Dermis blood vessel endothelial cell (primary cell): ENCODE data around the gene ERC1. TPM values are rescaled to one million over a fixed set of nuclear protein-coding genes. Genes with fewer than 3 reads are reported as not detected.
"Not testable (repeated sequence)": the region's sequence is repeated elsewhere in the genome, so short reads cannot be mapped to it uniquely, and the experiment has no call there.

Source experiments
- DNase-seq: peaks from one replicate; pipeline ENCODE4 v3.0.0; 2010
- total RNA-seq: library from RNA; depleted of rRNA; stranded (reverse); fragments of >200 nt; gene quantifications from 2 replicates; pipeline ENCODE4 v1.2.3, GENCODE V29; 2014

The ERC1 gene
- total RNA-seq, 1 donor from 2014 or later, result 47.1 TPM

- no peak for DNase-seq
Measured at GRCh38 chr12:1034243-1034642, 43.2 kb downstream of the ERC1 start.

- no peak for DNase-seq
Measured at GRCh38 chr12:1034751-1035457, 43.9 kb downstream of the ERC1 start.

- no peak for DNase-seq
Measured at GRCh38 chr12:1041478-1041877, 50.5 kb downstream of the ERC1 start.

GRCh38 chr12:1044199-1044598 lies 53.2 kb downstream of the ERC1 start:
- DNase-seq, result no peak

- peak; percentile 58 for DNase-seq
Measured at GRCh38 chr12:1044696-1045095, 53.7 kb downstream of the ERC1 start.

GRCh38 chr12:1046727-1047126 lies 55.7 kb downstream of the ERC1 start:
- peak; percentile 86 for DNase-seq

GRCh38 chr12:1047898-1048660 lies 57.1 kb downstream of the ERC1 start:
- peak; percentile 73 for DNase-seq

GRCh38 chr12:1050059-1050707 lies 59.2 kb downstream of the ERC1 start:
- DNase-seq, result no peak

GRCh38 chr12:1051672-1052071 lies 60.6 kb downstream of the ERC1 start:
- DNase-seq, result not testable (repeated sequence)

GRCh38 chr12:1053690-1054089 lies 62.7 kb downstream of the ERC1 start:
- DNase-seq, result no peak

GRCh38 chr12:1054117-1054870 lies 63.3 kb downstream of the ERC1 start:
- no peak for DNase-seq

- no peak for DNase-seq
Measured at GRCh38 chr12:1056390-1056789, 65.4 kb downstream of the ERC1 start.

- DNase-seq, result no peak
Measured at GRCh38 chr12:1058423-1058822, 67.4 kb downstream of the ERC1 start.

- DNase-seq, result no peak
Measured at GRCh38 chr12:1059162-1059561, 68.1 kb downstream of the ERC1 start.

GRCh38 chr12:1063852-1064251 lies 72.8 kb downstream of the ERC1 start:
- no peak for DNase-seq

GRCh38 chr12:1064317-1064716 lies 73.3 kb downstream of the ERC1 start:
- no peak for DNase-seq

GRCh38 chr12:1065629-1066028 lies 74.6 kb downstream of the ERC1 start:
- DNase-seq, result no peak

- DNase-seq, result no peak
Measured at GRCh38 chr12:1069846-1070245, 78.8 kb downstream of the ERC1 start.

GRCh38 chr12:1071182-1071581 lies 80.2 kb downstream of the ERC1 start:
- DNase-seq, result no peak

- DNase-seq, result no peak
Measured at GRCh38 chr12:1073652-1074051, 82.6 kb downstream of the ERC1 start.

GRCh38 chr12:1077036-1077803 lies 86.2 kb downstream of the ERC1 start:
- no peak for DNase-seq

GRCh38 chr12:1078002-1078401 lies 87.0 kb downstream of the ERC1 start:
- DNase-seq, result peak; percentile 51
